NCI-H2227 (cell line): ENCODE data around the gene COG5.

Experiments
- DNase-seq: peaks from one replicate; lab custom pipeline; 2025; ENCODE audit not compliant: unreplicated experiment; lab: John Stamatoyannopoulos, UW

The COG5 gene

GRCh38 chr7:107344286-107344685, 219.4 kb downstream of the COG5 start:
- DNase-seq: no peak

- DNase-seq: no peak
These were observed 225.6 kb downstream of the COG5 start for GRCh38 chr7:107338080-107338479.

- no peak for DNase-seq
These were observed 231.0 kb downstream of the COG5 start for GRCh38 chr7:107332488-107333269.

GRCh38 chr7:107330478-107330877, 233.2 kb downstream of the COG5 start:
- no peak for DNase-seq

GRCh38 chr7:107327986-107328569, 235.6 kb downstream of the COG5 start:
- no peak for DNase-seq

GRCh38 chr7:107326061-107326460, 237.7 kb downstream of the COG5 start:
- DNase-seq: no peak

- DNase-seq: no peak
These were observed 241.7 kb downstream of the COG5 start for GRCh38 chr7:107322015-107322414.

- DNase-seq: no peak
These were observed 242.1 kb downstream of the COG5 start for GRCh38 chr7:107321611-107322010.

- no peak for DNase-seq
These were observed 243.9 kb downstream of the COG5 start for GRCh38 chr7:107319724-107320228.

- no peak for DNase-seq
These were observed 245.1 kb downstream of the COG5 start for GRCh38 chr7:107318523-107319160.

GRCh38 chr7:107315716-107316220, 248.0 kb downstream of the COG5 start:
- DNase-seq: no peak

GRCh38 chr7:107313355-107313754, 250.4 kb downstream of the COG5 start:
- DNase-seq: no peak

- no peak for DNase-seq
These were observed 251.3 kb downstream of the COG5 start for GRCh38 chr7:107312418-107312817.

- no peak for DNase-seq
These were observed 254.4 kb downstream of the COG5 start for GRCh38 chr7:107309296-107309695.

GRCh38 chr7:107304636-107305035, 259.1 kb downstream of the COG5 start:
- DNase-seq: no peak

- no peak for DNase-seq
These were observed 259.7 kb downstream of the COG5 start for GRCh38 chr7:107304063-107304462.

- DNase-seq: no peak
These were observed 261.4 kb downstream of the COG5 start for GRCh38 chr7:107302250-107302847.

GRCh38 chr7:107294182-107294581, 269.5 kb downstream of the COG5 start:
- no peak for DNase-seq

- DNase-seq: no peak
These were observed 271.1 kb downstream of the COG5 start for GRCh38 chr7:107292591-107292990.

- DNase-seq: no peak
These were observed 272.3 kb downstream of the COG5 start for GRCh38 chr7:107291434-107291833.
